NB4 (cell line): ENCODE data around the gene FOSB.
"Not testable (repeated sequence)": the region's sequence is repeated elsewhere in the genome, so short reads cannot be mapped to it uniquely, and the experiment has no call there.

Source experiments
- DNase-seq: peaks from one replicate; pipeline ENCODE4 v3.0.0; 2010; ENCODE audit warnings: low read depth
- H3K4me3 ChIP-seq: one replicate; pipeline ENCODE4 v1.5.1; 2011; ENCODE audit warnings: mild to moderate bottlenecking, low read depth, low read length, moderate library complexity
- CTCF ChIP-seq: IDR thresholded peaks from one replicate; pipeline ENCODE4 v1.5.1; 2012; ENCODE audit warnings: low read depth, low read length
- MAX ChIP-seq: IDR thresholded peaks from 2 replicates; pipeline ENCODE4 v1.6.1; 2011; ENCODE audit warnings: low read depth, low read length
- MYC ChIP-seq: IDR thresholded peaks from 2 replicates; pipeline ENCODE4 v1.6.1; 2011; ENCODE audit warnings: low read depth, low read length
- POLR2A ChIP-seq: IDR thresholded peaks from 2 replicates; pipeline ENCODE4 v1.6.1; 2011; ENCODE audit warnings: mild to moderate bottlenecking; ENCODE audit not compliant: insufficient read length; ENCODE audit errors: extremely low read depth

The FOSB gene

GRCh38 chr19:45428384-45429231 is 39.2 kb upstream of the FOSB start:
- TF ChIP-seq MYC (no peak), CTCF (peak; percentile 18)
- peak overlapping the region; percentile 21 for H3K4me3 ChIP-seq
- peak; percentile 44 for DNase-seq

GRCh38 chr19:45429896-45430295 is 37.9 kb upstream of the FOSB start:
- not testable (repeated sequence) for DNase-seq

GRCh38 chr19:45431008-45431407 is 36.8 kb upstream of the FOSB start:
- H3K4me3 ChIP-seq = not testable (repeated sequence)
- peak; percentile 46 for DNase-seq

More at GRCh38 chr19:45429896-45430295, 37.9 kb upstream of the FOSB start:
- not testable (repeated sequence) for H3K4me3 ChIP-seq

- H3K4me3 ChIP-seq, DNase-seq: not testable (repeated sequence)
Observed at GRCh38 chr19:45432543-45432942, 35.3 kb upstream of the FOSB start.

- TF ChIP-seq MYC = no peak
- no peak for TF ChIP-seq CTCF
- TF ChIP-seq MAX = no peak
- no peak for TF ChIP-seq POLR2A
Observed at GRCh38 chr19:45437328-45437727, 30.5 kb upstream of the FOSB start.

GRCh38 chr19:45439190-45439568 is 28.6 kb upstream of the FOSB start:
- TF ChIP-seq CTCF = no peak
- TF ChIP-seq MYC = no peak
- no peak for TF ChIP-seq MAX
- TF ChIP-seq POLR2A = no peak
- peak overlapping the region; percentile 34 for H3K4me3 ChIP-seq
- no peak for DNase-seq

More at GRCh38 chr19:45437328-45437727, 30.5 kb upstream of the FOSB start:
- DNase-seq = no peak
- H3K4me3 ChIP-seq = no peak overlapping the region

- peak overlapping the region; percentile 34 for H3K4me3 ChIP-seq
- DNase-seq = peak; percentile 81
- TF ChIP-seq CTCF (peak; percentile 68), POLR2A (no peak), MAX (no peak), MYC (peak; percentile 7; the same call in 1 of the 2 replicates)
Observed at GRCh38 chr19:45439569-45440258, 28.1 kb upstream of the FOSB start.
